HepG2 (cell line): ENCODE data around the gene DNMT1.

Source experiments
- ATRX ChIP-seq: sonication (generic); formaldehyde crosslinking; IDR thresholded peaks from 2 replicates; pipeline ENCODE4 v1.4.0; 2020; ENCODE audit warnings: missing genetic modification reagents, borderline replicate concordance
- CTCF ChIP-seq: sonication (generic); formaldehyde crosslinking; IDR thresholded peaks from 2 replicates; pipeline ENCODE4 v1.5.0; 2020; ENCODE audit warnings: mild to moderate bottlenecking, missing genetic modification reagents, moderate library complexity
- FOSL2 ChIP-seq: sonication (generic); formaldehyde crosslinking; IDR thresholded peaks from 2 replicates; pipeline ENCODE4 v1.4.0; 2020; ENCODE audit warnings: missing genetic modification reagents
- GZF1 ChIP-seq: sonication (generic); formaldehyde crosslinking; IDR thresholded peaks from 2 replicates; pipeline ENCODE4 v1.5.1; 2020; ENCODE audit warnings: mild to moderate bottlenecking, missing genetic modification reagents
- HBP1 ChIP-seq: IDR thresholded peaks from 2 replicates; pipeline ENCODE4 v1.6.1; 2016; ENCODE audit warnings: low read depth, control low read depth
- HDAC1 ChIP-seq: sonication (generic); formaldehyde crosslinking; IDR thresholded peaks from 2 replicates; pipeline ENCODE4 v1.5.1; 2020; ENCODE audit warnings: mild to moderate bottlenecking, missing genetic modification reagents
- HOXD1 ChIP-seq: sonication (generic); formaldehyde crosslinking; IDR thresholded peaks from 2 replicates; pipeline ENCODE4 v1.5.0; 2020; ENCODE audit warnings: missing genetic modification reagents
- MAFG ChIP-seq: sonication (generic); formaldehyde crosslinking; IDR thresholded peaks from 2 replicates; pipeline ENCODE4 v1.5.1; 2020; ENCODE audit warnings: mild to moderate bottlenecking, missing genetic modification reagents
- MTF2 ChIP-seq: sonication (generic); formaldehyde crosslinking; IDR thresholded peaks from 2 replicates; pipeline ENCODE4 v1.5.0; 2020; ENCODE audit warnings: missing genetic modification reagents, borderline replicate concordance
- MYC ChIP-seq: sonication (generic); formaldehyde crosslinking; IDR thresholded peaks from 2 replicates; pipeline ENCODE4 v1.9.0; 2021; ENCODE audit warnings: missing genetic modification reagents, borderline replicate concordance
- POLR2AphosphoS5 ChIP-seq: IDR thresholded peaks from 2 replicates; pipeline ENCODE4 v1.6.1; 2012; ENCODE audit warnings: low read depth, low read length
- RERE ChIP-seq: IDR thresholded peaks from 2 replicates; pipeline ENCODE4 v1.6.1; 2016; ENCODE audit warnings: low read depth, missing genetic modification reagents, missing compliant biosample characterization
- ZNF24 ChIP-seq: fragments of 450-650 bp; IDR thresholded peaks from 2 replicates; pipeline ENCODE4 v1.6.1; 2017; ENCODE audit warnings: antibody characterized with exemption, mild to moderate bottlenecking
- ZNF839 ChIP-seq: sonication (generic); formaldehyde crosslinking; IDR thresholded peaks from 2 replicates; pipeline ENCODE4 v1.4.0; 2020; ENCODE audit warnings: missing genetic modification reagents, mild to moderate bottlenecking, borderline replicate concordance

- TF ChIP-seq GZF1 (CRISPR knock-in tag) (no peak), POLR2AphosphoS5 (no peak), ZNF24 (no peak), HOXD1 (CRISPR knock-in tag) (no peak), ZNF839 (CRISPR knock-in tag) (no peak), HDAC1 (CRISPR knock-in tag) (no peak), CTCF (no peak), MYC (no peak), FOSL2 (CRISPR knock-in tag) (no peak), ATRX (CRISPR knock-in tag) (no peak), HBP1 (CRISPR knock-in tag) (no peak), MAFG (CRISPR knock-in tag) (no peak), RERE (CRISPR knock-in tag) (no peak), MTF2 (CRISPR knock-in tag) (no peak)
These were observed 102.0 kb downstream of the DNMT1 start for GRCh38 chr19:10092648-10093294.
